ENCODE data around the gene C19orf18.
"Not testable (repeated sequence)": the region's sequence is repeated elsewhere in the genome, so short reads cannot be mapped to it uniquely, and the experiment has no call there.

DNA sequence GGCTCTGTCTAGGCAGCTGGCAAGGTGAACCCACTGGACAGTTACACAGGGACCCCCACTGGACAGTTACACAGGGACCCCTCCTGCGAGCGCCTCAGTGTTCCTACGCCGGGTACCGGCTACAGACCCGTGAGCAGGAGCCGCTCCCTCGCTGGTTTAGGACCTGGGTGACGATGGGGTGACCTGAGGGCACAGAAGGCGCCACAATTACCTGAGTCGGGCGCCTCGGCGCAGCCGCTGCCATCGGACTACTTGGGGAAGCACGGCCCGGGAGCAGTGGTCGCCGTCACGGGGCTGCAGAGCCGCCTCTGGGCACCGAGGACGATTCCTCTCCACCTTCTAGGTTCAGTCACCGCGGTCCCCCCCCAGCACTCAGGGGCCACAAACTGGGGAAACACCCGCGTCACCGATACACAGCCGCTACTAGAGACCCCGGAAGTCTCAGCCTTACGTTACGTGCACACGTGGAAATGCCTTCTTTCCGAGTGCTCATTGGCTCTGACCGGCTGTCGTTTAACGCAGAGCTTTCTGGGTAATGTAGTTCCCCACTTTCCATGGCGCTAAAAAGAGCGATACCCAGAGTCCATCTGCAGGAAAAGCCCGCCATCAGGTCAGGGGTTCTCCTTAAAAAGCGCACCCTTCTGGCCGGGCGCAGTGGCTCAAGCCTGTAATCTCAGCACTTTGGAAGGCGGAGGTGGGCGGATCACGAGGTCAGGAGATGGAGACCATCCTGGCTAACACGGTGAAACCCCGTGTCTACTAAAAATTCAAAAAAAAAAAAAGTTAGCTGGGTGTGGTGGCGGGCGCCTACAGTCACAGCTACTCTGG is 58.0 kb downstream of the C19orf18 start, which contains the start of gene ZNF417:
- TF ChIP-seq ZNF274 (IDR thresholded peaks at IDR 0.05; ENCODE audit: low read depth, low read length); SUZ12 (IDR thresholded peaks at IDR 0.05; ENCODE audit: extremely low read depth, insufficient read depth, insufficient read length): not testable (repeated sequence)

Data from NT2/D1 (cell line).